WTC11 (cell line): ENCODE measurements around the gene CHID1. TPM values are rescaled to one million over a fixed set of nuclear protein-coding genes. Genes with fewer than 3 reads are reported as not detected.

Experiments
- ATAC-seq: fragments of 200-7000 bp; cut with Tn5 transposase; 2 replicates; pipeline ENCODE4 v1.10.0; 2021; ENCODE audit warnings: mild to moderate bottlenecking, moderate library complexity
- CTCF ChIA-PET: fragments of 300-600 bp; sonication (Branson Sonifier 250); formaldehyde crosslinking; loops from one replicate; lab custom pipeline; 2021; ENCODE audit warnings: antibody characterized with exemption; lab: Charles Lee
- POLR2A ChIA-PET: fragments of 350-600 bp; sonication (Branson Sonifier 250); formaldehyde crosslinking; loops from one replicate; lab custom pipeline; 2021; ENCODE audit warnings: antibody characterized with exemption; lab: Charles Lee
- DNase-seq: peaks from one replicate; pipeline ENCODE4 v3.0.0; 2021; ENCODE audit warnings: low spot score
- H3K27ac Mint-ChIP-seq: 2 replicates; pipeline ENCODE4 v1.8.0; 2021; ENCODE audit warnings: mixed read lengths
- H3K27me3 Mint-ChIP-seq: 2 replicates; pipeline ENCODE4 v1.8.0; 2021; ENCODE audit warnings: low read depth, mild to moderate bottlenecking, moderate library complexity, mixed read lengths
- H3K36me3 Mint-ChIP-seq: 2 replicates; pipeline ENCODE4 v1.8.0; 2021; ENCODE audit warnings: mixed read lengths
- H3K4me1 Mint-ChIP-seq: 2 replicates; pipeline ENCODE4 v1.8.0; 2022; ENCODE audit warnings: mixed read lengths
- H3K4me3 Mint-ChIP-seq: 2 replicates; pipeline ENCODE4 v1.8.0; 2021; ENCODE audit warnings: mild to moderate bottlenecking, moderate library complexity, mixed read lengths
- H3K9me3 Mint-ChIP-seq: 2 replicates; pipeline ENCODE4 v1.8.0; 2021; ENCODE audit warnings: mixed read lengths
- ATF2 ChIP-seq: sonication (generic); formaldehyde crosslinking; IDR thresholded peaks from 2 replicates; pipeline ENCODE4 v1.8.1; 2022; ENCODE audit warnings: low read depth, missing genetic modification reagents, borderline replicate concordance
- ATF3 ChIP-seq: sonication (generic); formaldehyde crosslinking; conservative IDR thresholded peaks from 2 replicates; pipeline ENCODE4 v1.8.1; 2022; ENCODE audit warnings: mild to moderate bottlenecking, missing genetic modification reagents
- CREB1 ChIP-seq: sonication (generic); formaldehyde crosslinking; IDR thresholded peaks from 2 replicates; pipeline ENCODE4 v1.8.0; 2023; ENCODE audit warnings: mild to moderate bottlenecking, missing genetic modification reagents
- E2F5 ChIP-seq: sonication (generic); formaldehyde crosslinking; IDR thresholded peaks from 2 replicates; pipeline ENCODE4 v1.8.1; 2022; ENCODE audit warnings: mild to moderate bottlenecking, moderate library complexity, missing genetic modification reagents
- EMX1 ChIP-seq: fragments of 250-450 bp; sonication (Bioruptor Pico); IDR thresholded peaks from 2 replicates; pipeline ENCODE4 v1.8.0; 2021; ENCODE audit warnings: mild to moderate bottlenecking
- GRHL2 ChIP-seq: fragments of 250-450 bp; sonication (Bioruptor Pico); IDR thresholded peaks from 2 replicates; pipeline ENCODE4 v1.8.0; 2022; ENCODE audit warnings: mild to moderate bottlenecking, moderate library complexity; ENCODE audit not compliant: insufficient replicate concordance, severe bottlenecking
- HMGA2 ChIP-seq: fragments of 250-450 bp; sonication (Bioruptor Pico); IDR thresholded peaks from 2 replicates; pipeline ENCODE4 v1.4.0; 2021; ENCODE audit warnings: mild to moderate bottlenecking, moderate library complexity
- IRF2 ChIP-seq: sonication (generic); formaldehyde crosslinking; IDR thresholded peaks from 2 replicates; pipeline ENCODE4 v1.8.0; 2022; ENCODE audit warnings: low read depth, missing genetic modification reagents, borderline replicate concordance
- MXD4 ChIP-seq: fragments of 250-450 bp; sonication (Bioruptor Pico); IDR thresholded peaks from 2 replicates; pipeline ENCODE4 v1.8.0; 2021; ENCODE audit warnings: mild to moderate bottlenecking, moderate library complexity, borderline replicate concordance
- NFATC4 ChIP-seq: fragments of 250-450 bp; sonication (Bioruptor Pico); IDR thresholded peaks from 2 replicates; pipeline ENCODE4 v1.9.0; 2021; ENCODE audit warnings: mild to moderate bottlenecking
- PRDM15 ChIP-seq: sonication (generic); formaldehyde crosslinking; IDR thresholded peaks from 2 replicates; pipeline ENCODE4 v1.8.0; 2022; ENCODE audit warnings: missing genetic modification reagents
- STAT6 ChIP-seq: sonication (generic); formaldehyde crosslinking; conservative IDR thresholded peaks from 2 replicates; pipeline ENCODE4 v1.8.1; 2023; ENCODE audit warnings: mild to moderate bottlenecking, low read depth, missing genetic modification reagents, moderate library complexity
- TCF7 ChIP-seq: sonication (generic); formaldehyde crosslinking; IDR thresholded peaks from 2 replicates; pipeline ENCODE4 v1.8.0; 2022; ENCODE audit warnings: mild to moderate bottlenecking, low read depth, missing genetic modification reagents, moderate library complexity
- TP53 ChIP-seq: sonication (generic); formaldehyde crosslinking; IDR thresholded peaks from 2 replicates; pipeline ENCODE4 v1.8.1; 2023; ENCODE audit warnings: mild to moderate bottlenecking, missing genetic modification reagents
- ZNF121 ChIP-seq: sonication (generic); formaldehyde crosslinking; IDR thresholded peaks from 2 replicates; pipeline ENCODE4 v1.8.0; 2023; ENCODE audit warnings: missing genetic modification reagents
- ZNF317 ChIP-seq: sonication (generic); formaldehyde crosslinking; IDR thresholded peaks from 2 replicates; pipeline ENCODE4 v1.8.1; 2023; ENCODE audit warnings: low read depth, mild to moderate bottlenecking, moderate library complexity, missing genetic modification reagents, borderline replicate concordance
- ZNF532 ChIP-seq: fragments of 250-450 bp; sonication (Bioruptor Pico); IDR thresholded peaks from 2 replicates; pipeline ENCODE4 v1.9.0; 2021; ENCODE audit warnings: mild to moderate bottlenecking, borderline replicate concordance
- total RNA-seq: library from RNA; stranded (reverse); gene quantifications from 3 replicates; pipeline ENCODE4 v1.2.3, GENCODE V29; 2021

CHID1 gene
- total RNA-seq, 1 experiment from 2014 or later, result 92.8 TPM

GRCh38 chr11:882596-882995 is 28.0 kb downstream of the CHID1 start:
- CTCF ChIA-PET, result no interaction called here
- Mint-ChIP-seq H3K4me1 (no peaks in the 10 kb centered on the region), H3K4me3 (no peak overlapping the region), H3K27ac (peak overlapping the region; percentile 79; the same call in 1 of the 2 replicates)
- no peak for DNase-seq
- TF ChIP-seq HMGA2 (CRISPR knock-in tag) (no peak), MXD4 (no peak), ATF3 (no peak), GRHL2 (no peak), IRF2 (CRISPR knock-in tag) (no peak), ATF2 (CRISPR knock-in tag) (no peak), ZNF317 (CRISPR knock-in tag) (no peak), STAT6 (CRISPR knock-in tag) (no peak), NFATC4 (CRISPR knock-in tag) (no peak), E2F5 (CRISPR knock-in tag) (no peak), CREB1 (CRISPR knock-in tag) (no peak), EMX1 (CRISPR knock-in tag) (no peak), TP53 (CRISPR knock-in tag) (no peak), PRDM15 (CRISPR knock-in tag) (no peak), ZNF532 (CRISPR knock-in tag) (no peak), ZNF121 (no peak), TCF7 (CRISPR knock-in tag) (no peak)
- TF ChIP-seq, all 79 proteins: peak for 0
- Mint-ChIP-seq H3K9me3 (no peaks in the 10 kb centered on the region), H3K27me3 (no peaks in the 10 kb centered on the region), H3K36me3 (peaks cover 39% of the 10 kb centered on the region)
- POLR2A ChIA-PET, result no interaction called here
- ATAC-seq, result no peak
